Neuronal stem cell (in vitro differentiated cells): ENCODE results near the gene GMNC.

Source experiments
- DNase-seq: peaks from one replicate; pipeline ENCODE4 v3.0.0-alpha.2; 2013; ENCODE audit warnings: low spot score
- H2AFZ ChIP-seq: one replicate; pipeline ENCODE4 v1.6.1; 2013; ENCODE audit warnings: mild to moderate bottlenecking, low read length, inconsistent platforms
- H2AK5ac ChIP-seq: 2 replicates; pipeline ENCODE4 v1.6.1; 2013; ENCODE audit warnings: low read depth, mild to moderate bottlenecking, inconsistent platforms, low read length, moderate library complexity, mixed read lengths
- H2BK120ac ChIP-seq: 2 replicates; pipeline ENCODE4 v1.6.1; 2013; ENCODE audit warnings: low read depth, mild to moderate bottlenecking, inconsistent platforms, low read length, moderate library complexity, mixed read lengths
- H2BK12ac ChIP-seq: one replicate; pipeline ENCODE4 v1.6.1; 2013; ENCODE audit warnings: low read length, inconsistent platforms
- H2BK15ac ChIP-seq: 2 replicates; pipeline ENCODE4 v1.6.1; 2013; ENCODE audit warnings: mild to moderate bottlenecking, low read length, inconsistent platforms, mixed read lengths
- H2BK5ac ChIP-seq: one replicate; pipeline ENCODE4 v1.6.1; 2013; ENCODE audit warnings: inconsistent platforms, mild to moderate bottlenecking, low read length, moderate library complexity
- H3K14ac ChIP-seq: one replicate; pipeline ENCODE4 v1.6.1; 2013; ENCODE audit warnings: low read length, inconsistent platforms
- H3K18ac ChIP-seq: 2 replicates; pipeline ENCODE4 v1.6.1; 2013; ENCODE audit warnings: low read length, inconsistent platforms
- H3K23ac ChIP-seq: 2 replicates; pipeline ENCODE4 v1.6.1; 2013; ENCODE audit warnings: low read depth, mild to moderate bottlenecking, mixed read lengths, low read length, inconsistent platforms; ENCODE audit not compliant: poor library complexity
- H3K27ac ChIP-seq: replicated peaks from 3 replicates; pipeline ENCODE4 v1.5.1; 2013; ENCODE audit warnings: low read length, inconsistent platforms
- H3K27me3 ChIP-seq, 3 experiments: 2 replicates each; pipeline ENCODE4 v1.6.1; 2013; ENCODE audit warnings: low read length in 3 of 3, mild to moderate bottlenecking in 2 of 3, inconsistent platforms in 1 of 3, low read depth in 1 of 3, mixed read lengths in 1 of 3, moderate library complexity in 1 of 3; ENCODE audit not compliant: control insufficient read depth in 3 of 3, insufficient read depth in 3 of 3
- H3K36me3 ChIP-seq, 2 donors: replicated peaks in 1 of 2; 2 replicates each; pipeline ENCODE4 v1.6.1; 2013; ENCODE audit warnings: low read length in 2 of 2; ENCODE audit not compliant: control insufficient read depth in 2 of 2, insufficient read depth in 2 of 2
- H3K4ac ChIP-seq: 2 replicates; pipeline ENCODE4 v1.6.1; 2013; ENCODE audit warnings: inconsistent platforms, mild to moderate bottlenecking, low read length, moderate library complexity
- H3K4me1 ChIP-seq, 2 donors: 1 replicate in 1 of 2; 2 replicates in 1 of 2; pipeline ENCODE4 v1.6.1; 2013; ENCODE audit warnings: low read length in 2 of 2, low read depth in 1 of 2; ENCODE audit not compliant: control insufficient read depth in 2 of 2, insufficient read depth in 1 of 2
- H3K4me2 ChIP-seq: one replicate; pipeline ENCODE4 v1.6.1; 2013; ENCODE audit warnings: mild to moderate bottlenecking, low read length, inconsistent platforms; ENCODE audit not compliant: insufficient read depth, poor library complexity, severe bottlenecking
- H3K4me3 ChIP-seq, 2 donors: 2 replicates each; pipeline ENCODE4 v1.5.1; 2013; ENCODE audit warnings: low read length in 2 of 2, mild to moderate bottlenecking in 2 of 2, inconsistent platforms in 1 of 2, moderate library complexity in 1 of 2
- H3K79me1 ChIP-seq: one replicate; pipeline ENCODE4 v1.6.1; 2013; ENCODE audit warnings: low read depth, mild to moderate bottlenecking, inconsistent platforms, low read length, moderate library complexity
- H3K9ac ChIP-seq: one replicate; pipeline ENCODE4 v1.6.1; 2013; ENCODE audit warnings: mild to moderate bottlenecking, low read depth, low read length, inconsistent platforms; ENCODE audit not compliant: poor library complexity
- H3K9me3 ChIP-seq, 2 donors: replicated peaks in 1 of 2; 2 replicates each; pipeline versions ENCODE3 to v1.6.1; 2013; ENCODE audit warnings: low read length in 2 of 2, mild to moderate bottlenecking in 2 of 2, inconsistent platforms in 1 of 2, low read depth in 1 of 2, mixed read lengths in 1 of 2, moderate library complexity in 1 of 2; ENCODE audit not compliant: control insufficient read depth in 2 of 2, insufficient read depth in 1 of 2
- H4K8ac ChIP-seq: one replicate; pipeline ENCODE4 v1.6.1; 2013; ENCODE audit warnings: low read depth, mild to moderate bottlenecking, inconsistent platforms, low read length, moderate library complexity
- H4K91ac ChIP-seq: one replicate; pipeline ENCODE4 v1.6.1; 2013; ENCODE audit warnings: low read length, low read depth, mild to moderate bottlenecking, inconsistent platforms; ENCODE audit not compliant: poor library complexity
- WGBS, 2 donors: extraction: QIAGEN DNeasy Blood & Tissue Kit; methylation state at CpG; one replicate each; pipeline ENCODE4 v1.1.7; 2013; ENCODE audit warnings: missing lambda C conversion rate in 2 of 2, mixed read lengths in 1 of 2; ENCODE audit not compliant: insufficient read length in 2 of 2, insufficient replicate concordance in 1 of 2; ENCODE audit errors: extremely low coverage in 2 of 2; 5-methylcytosine and 5-hydroxymethylcytosine counted together

Gene GMNC

DNA sequence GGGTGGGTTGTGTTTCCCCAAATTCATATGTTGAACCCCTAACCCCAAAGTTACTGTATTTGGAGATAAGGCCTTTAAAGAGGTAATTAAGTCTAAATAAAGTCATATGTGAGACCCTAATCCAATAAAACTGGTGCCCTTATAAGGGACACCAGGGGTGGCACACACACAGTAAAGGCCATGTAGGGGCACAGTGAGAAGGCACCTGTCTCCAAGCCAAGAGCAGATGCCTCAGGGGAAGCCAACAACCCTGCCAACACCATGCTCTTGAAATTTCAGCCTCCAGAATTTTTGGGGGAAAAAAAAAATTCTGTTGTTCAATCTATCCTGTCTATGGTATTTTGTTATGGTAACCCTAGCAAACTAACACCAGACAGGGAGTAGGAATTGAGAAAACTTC is 1.5 kb upstream of the GMNC start:
- H3K9me3 ChIP-seq, result no peaks in the 10 kb centered on the region
- H3K4me1 ChIP-seq, result peaks cover 0 to 2% of the 10 kb centered on the region in 2 donors
- peaks cover 0 to 51% (median 22%) of the 10 kb centered on the region in 3 experiments for H3K27me3 ChIP-seq
- H2BK15ac ChIP-seq, result no peak overlapping the region
- no peak for DNase-seq
- no peak overlapping the region for H2BK5ac ChIP-seq
- H2AFZ ChIP-seq, result no peak overlapping the region
- no peak overlapping the region for H3K14ac ChIP-seq
- no peak overlapping the region for H3K27ac ChIP-seq
- H3K79me1 ChIP-seq, result no peaks in the 10 kb centered on the region
- H2BK12ac ChIP-seq, result no peak overlapping the region
- H4K8ac ChIP-seq, result no peak overlapping the region
- H3K18ac ChIP-seq, result no peak overlapping the region
- H4K91ac ChIP-seq, result no peak overlapping the region
- H3K23ac ChIP-seq, result no peak overlapping the region
- no peak overlapping the region for H2BK120ac ChIP-seq
- H2AK5ac ChIP-seq, result no peak overlapping the region
- H3K9ac ChIP-seq, result no peak overlapping the region
- no peaks in the 10 kb centered on the region for H3K36me3 ChIP-seq
- no peak overlapping the region for H3K4me3 ChIP-seq
- H3K4ac ChIP-seq, result no peak overlapping the region
- H3K4me2 ChIP-seq, result no peak overlapping the region

DNA sequence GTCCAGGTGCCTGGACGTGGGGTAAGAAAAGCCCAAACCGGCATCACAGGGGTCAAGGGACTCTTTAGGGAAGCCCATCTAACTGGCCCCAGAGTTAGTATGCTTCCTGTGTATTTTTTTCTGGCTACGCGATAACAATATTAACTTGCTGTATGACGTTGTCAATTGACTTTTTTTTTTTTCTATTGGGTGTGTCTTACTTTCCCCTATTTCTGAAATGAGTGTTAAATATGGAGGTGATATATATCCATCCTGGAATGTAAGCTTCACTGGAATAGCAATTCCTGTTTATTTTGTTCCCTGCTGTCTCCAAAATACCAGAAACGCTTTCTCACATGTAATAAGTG is 598 bp upstream of the GMNC start:
- peaks cover 0 to 51% (median 22%) of the 10 kb centered on the region in 3 experiments for H3K27me3 ChIP-seq

DNA sequence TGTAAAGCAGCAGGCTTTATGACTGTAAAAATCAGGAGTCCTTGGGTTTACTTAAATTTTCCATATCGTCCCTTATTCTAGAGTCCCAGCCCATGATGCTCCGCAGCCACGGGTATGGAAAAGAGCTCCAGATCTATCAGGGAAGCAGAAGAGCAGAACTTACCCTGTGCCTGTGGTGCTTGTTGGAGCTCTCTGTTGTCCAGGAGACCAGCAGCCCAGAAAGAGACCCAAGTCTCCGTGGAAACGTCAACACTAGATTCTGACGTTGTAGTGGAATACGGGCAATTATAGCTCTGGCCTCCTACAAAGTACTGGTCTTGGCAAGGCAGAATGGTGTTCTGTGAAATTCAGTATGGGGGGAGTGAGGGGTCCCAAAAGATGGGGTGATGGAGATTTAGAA is 2.0 kb downstream of the GMNC start:
- H3K27ac ChIP-seq, result no peak overlapping the region
- no peak for DNase-seq
- no peak overlapping the region for H3K23ac ChIP-seq
- H3K27me3 ChIP-seq, result peaks cover 0 to 51% (median 22%) of the 10 kb centered on the region in 3 experiments
- no peak overlapping the region for H3K14ac ChIP-seq
- H3K4me2 ChIP-seq, result no peak overlapping the region
- no peak overlapping the region for H4K91ac ChIP-seq
- no peaks in the 10 kb centered on the region for H3K36me3 ChIP-seq
- WGBS, 2 donors, result no CpG with 5 or more reads among the region's 7 CpGs
- H2BK120ac ChIP-seq, result no peak overlapping the region
- H3K4me1 ChIP-seq, result peaks cover 0 to 2% of the 10 kb centered on the region in 2 donors
- no peak overlapping the region for H2AFZ ChIP-seq
- no peak overlapping the region for H2BK12ac ChIP-seq
- H3K4me3 ChIP-seq, result no peak overlapping the region
- H3K4ac ChIP-seq, result no peak overlapping the region
- H3K79me1 ChIP-seq, result no peaks in the 10 kb centered on the region
- no peak overlapping the region for H2AK5ac ChIP-seq
- no peak overlapping the region for H3K9ac ChIP-seq
- H2BK15ac ChIP-seq, result no peak overlapping the region
- H3K18ac ChIP-seq, result no peak overlapping the region
- no peaks in the 10 kb centered on the region for H3K9me3 ChIP-seq
- H2BK5ac ChIP-seq, result no peak overlapping the region
- no peak overlapping the region for H4K8ac ChIP-seq

More for the DNA sequence above, 598 bp upstream of the GMNC start:
- Histone ChIP-seq H3K18ac (no peak overlapping the region), H4K8ac (no peak overlapping the region), H3K23ac (no peak overlapping the region), H3K4ac (no peak overlapping the region), H3K27ac (no peak overlapping the region), H3K36me3 (no peaks in the 10 kb centered on the region), H3K4me3 (peak overlapping the region; percentile 39 to 86), H2BK5ac (no peak overlapping the region), H3K4me2 (peak overlapping the region; percentile 93), H3K9me3 (no peaks in the 10 kb centered on the region), H2BK12ac (no peak overlapping the region), H3K14ac (peak overlapping the region; percentile 23), H4K91ac (no peak overlapping the region), H2AFZ (peak overlapping the region; percentile 95), H3K9ac (peak overlapping the region; percentile 60), H2BK120ac (no peak overlapping the region), H2BK15ac (no peak overlapping the region), H2AK5ac (no peak overlapping the region), H3K4me1 (peaks cover 0 to 2% of the 10 kb centered on the region in 2 donors), H3K79me1 (no peaks in the 10 kb centered on the region)
- no CpG with 5 or more reads among the region's 6 CpGs for WGBS, 2 donors
- DNase-seq, result no peak

DNA sequence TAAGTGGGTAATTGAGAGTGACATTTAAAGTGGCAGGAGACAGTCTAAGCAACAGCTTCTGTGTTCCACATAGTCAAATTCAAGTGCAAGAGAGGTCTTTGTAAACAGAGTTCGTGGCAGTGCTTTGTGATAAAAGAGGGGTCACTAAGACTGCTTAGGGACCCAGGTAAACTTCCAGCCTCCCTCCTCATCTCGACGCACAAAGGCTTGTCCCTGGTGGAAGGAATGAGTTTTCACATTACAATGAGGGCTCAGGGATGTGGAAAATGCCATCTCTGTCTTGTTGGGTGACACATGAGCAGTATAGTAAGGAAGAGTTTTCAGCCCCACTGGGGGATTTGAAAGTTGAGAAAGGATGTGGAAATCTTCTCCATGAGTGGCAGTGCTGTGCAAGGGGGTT is 7.3 kb downstream of the GMNC start:
- Histone ChIP-seq H4K8ac (no peak overlapping the region), H2BK15ac (no peak overlapping the region), H3K36me3 (no peaks in the 10 kb centered on the region), H3K27ac (no peak overlapping the region), H3K79me1 (no peaks in the 10 kb centered on the region), H3K4me3 (no peak overlapping the region), H3K4ac (no peak overlapping the region), H3K14ac (no peak overlapping the region), H3K27me3 (peaks cover 0 to 4% (median 0%) of the 10 kb centered on the region in 3 experiments), H2AK5ac (no peak overlapping the region), H3K9ac (no peak overlapping the region), H2AFZ (no peak overlapping the region), H2BK120ac (no peak overlapping the region), H2BK12ac (no peak overlapping the region), H3K4me2 (no peak overlapping the region), H3K23ac (no peak overlapping the region), H2BK5ac (no peak overlapping the region), H3K18ac (no peak overlapping the region), H3K4me1 (peaks cover 0 to 4% of the 10 kb centered on the region in 2 donors), H3K9me3 (no peaks in the 10 kb centered on the region), H4K91ac (no peak overlapping the region)
- no peak for DNase-seq
- no CpG with 5 or more reads among the region's 3 CpGs for WGBS, 2 donors
